Immature natural killer cell (primary cell): ENCODE results near the gene GCN1. TPM values are rescaled to one million over a fixed set of nuclear protein-coding genes. Genes with fewer than 3 reads are reported as not detected.
A peak's percentile ranks its signal among the peaks of the same experiment; 100 is the strongest.
"Not testable (repeated sequence)": the region's sequence is repeated elsewhere in the genome, so short reads cannot be mapped to it uniquely, and the experiment has no call there.

Source experiments
- DNase-seq, 3 donors: peaks; one replicate each; pipeline ENCODE4 v3.0.0; 2022; ENCODE audit warnings: mixed read lengths in 1 of 3
- H3K27ac Mint-ChIP-seq, 6 donors: one replicate each; pipeline ENCODE4 v1.8.0; 2020; ENCODE audit warnings: mixed read lengths in 6 of 6, mild to moderate bottlenecking in 5 of 6, inconsistent platforms in 4 of 6, moderate library complexity in 3 of 6
- H3K27me3 Mint-ChIP-seq, 3 donors: one replicate each; pipeline ENCODE4 v1.8.0; 2020 to 2021; ENCODE audit warnings: low read depth in 3 of 3, mild to moderate bottlenecking in 3 of 3, mixed read lengths in 3 of 3, moderate library complexity in 3 of 3, inconsistent platforms in 1 of 3
- H3K36me3 Mint-ChIP-seq, 3 donors: one replicate each; pipeline ENCODE4 v1.8.0; 2020; ENCODE audit warnings: mixed read lengths in 3 of 3, inconsistent platforms in 2 of 3, mild to moderate bottlenecking in 2 of 3
- H3K4me1 Mint-ChIP-seq, 2 donors: one replicate each; pipeline ENCODE4 v1.8.0; 2020; ENCODE audit warnings: inconsistent platforms in 2 of 2, mild to moderate bottlenecking in 2 of 2, mixed read lengths in 2 of 2, moderate library complexity in 1 of 2
- H3K4me3 Mint-ChIP-seq, 5 donors: one replicate each; pipeline ENCODE4 v1.8.0; 2020; ENCODE audit warnings: mild to moderate bottlenecking in 5 of 5, mixed read lengths in 5 of 5, inconsistent platforms in 3 of 5, moderate library complexity in 3 of 5
- H3K9me3 Mint-ChIP-seq, 6 donors: one replicate each; pipeline ENCODE4 v1.8.0; 2020; ENCODE audit warnings: mild to moderate bottlenecking in 6 of 6, mixed read lengths in 6 of 6, inconsistent platforms in 4 of 6, moderate library complexity in 3 of 6
- polyA plus RNA-seq, 3 donors: library from polyadenylated mRNA; unstranded; fragments of 300-500 nt; fragmentation: Illumina TruSeq; gene quantifications; one replicate each; pipeline ENCODE4 v1.2.3, GENCODE V29; 2021

The GCN1 gene
- polyA plus RNA-seq, 3 donors from 2014 or later = 9.7 to 26.4 (median 11.3) TPM

GRCh38 chr12:120215357-120215735 is 20.8 kb upstream of the GCN1 start:
- Mint-ChIP-seq H3K27me3 (peaks cover 5 to 12% (median 9%) of the 10 kb centered on the region in 3 donors), H3K36me3 (peaks cover 0 to 33% (median 4%) of the 10 kb centered on the region in 3 donors), H3K4me1 (no peaks in the 10 kb centered on the region), H3K9me3 (no peaks in the 10 kb centered on the region), H3K27ac (peak overlapping the region in 2 of 6 donors; percentile 28 to 39), H3K4me3 (no peak overlapping the region)
- DNase-seq = no peak

GRCh38 chr12:120214626-120215356 is 20.3 kb upstream of the GCN1 start:
- no peak for DNase-seq
- H3K4me3 Mint-ChIP-seq = no peak overlapping the region
- H3K27ac Mint-ChIP-seq = peak overlapping the region in 1 of 6 donors; percentile 32
- H3K4me1 Mint-ChIP-seq = no peaks in the 10 kb centered on the region
- no peaks in the 10 kb centered on the region for H3K9me3 Mint-ChIP-seq
- H3K36me3 Mint-ChIP-seq = peaks cover 0 to 31% (median 4%) of the 10 kb centered on the region in 3 donors
- H3K27me3 Mint-ChIP-seq = peaks cover 5 to 10% (median 8%) of the 10 kb centered on the region in 3 donors

GRCh38 chr12:120213758-120214157 is 19.2 kb upstream of the GCN1 start:
- Mint-ChIP-seq H3K9me3 (no peaks in the 10 kb centered on the region), H3K4me1 (no peaks in the 10 kb centered on the region), H3K4me3 (no peak overlapping the region), H3K27me3 (peaks cover 5 to 10% (median 9%) of the 10 kb centered on the region in 3 donors), H3K27ac (no peak overlapping the region), H3K36me3 (peaks cover 0 to 29% (median 4%) of the 10 kb centered on the region in 3 donors)
- no peak for DNase-seq

GRCh38 chr12:120213182-120213581 is 18.7 kb upstream of the GCN1 start:
- H3K4me1 Mint-ChIP-seq, H3K27ac Mint-ChIP-seq, DNase-seq, H3K9me3 Mint-ChIP-seq, H3K4me3 Mint-ChIP-seq: not testable (repeated sequence)
- Mint-ChIP-seq H3K36me3 (peaks cover 0 to 29% (median 4%) of the 10 kb centered on the region in 3 donors), H3K27me3 (peaks cover 5 to 10% (median 9%) of the 10 kb centered on the region in 3 donors)

GRCh38 chr12:120212301-120212700 is 17.8 kb upstream of the GCN1 start:
- Mint-ChIP-seq H3K4me1 (no peaks in the 10 kb centered on the region), H3K27me3 (peaks cover 5 to 10% (median 9%) of the 10 kb centered on the region in 3 donors), H3K36me3 (peaks cover 0 to 29% (median 4%) of the 10 kb centered on the region in 3 donors), H3K27ac (no peak overlapping the region), H3K9me3 (no peaks in the 10 kb centered on the region), H3K4me3 (no peak overlapping the region)
- DNase-seq = no peak

GRCh38 chr12:120211904-120212283 is 17.4 kb upstream of the GCN1 start:
- Mint-ChIP-seq H3K4me1 (no peaks in the 10 kb centered on the region), H3K9me3 (no peaks in the 10 kb centered on the region), H3K27me3 (peaks cover 5 to 10% (median 9%) of the 10 kb centered on the region in 3 donors), H3K36me3 (peaks cover 0 to 29% (median 4%) of the 10 kb centered on the region in 3 donors), H3K4me3 (no peak overlapping the region), H3K27ac (peak overlapping the region in 1 of 6 donors; percentile 64)
- no peak for DNase-seq

- Mint-ChIP-seq H3K4me3 (no peak overlapping the region), H3K27ac (peak overlapping the region in 5 of 6 donors; percentile 48 to 69 (median 49)), H3K4me1 (no peaks in the 10 kb centered on the region), H3K9me3 (no peaks in the 10 kb centered on the region), H3K27me3 (peaks cover 5 to 10% (median 9%) of the 10 kb centered on the region in 3 donors), H3K36me3 (peaks cover 0 to 29% (median 4%) of the 10 kb centered on the region in 3 donors)
- no peak for DNase-seq
Measured at GRCh38 chr12:120211243-120211903, 16.9 kb upstream of the GCN1 start.

- DNase-seq = no peak
- H3K9me3 Mint-ChIP-seq = no peaks in the 10 kb centered on the region
- H3K27me3 Mint-ChIP-seq = peaks cover 2 to 8% (median 6%) of the 10 kb centered on the region in 3 donors
- H3K4me1 Mint-ChIP-seq = no peaks in the 10 kb centered on the region
- H3K36me3 Mint-ChIP-seq = peaks cover 0 to 22% (median 4%) of the 10 kb centered on the region in 3 donors
- H3K4me3 Mint-ChIP-seq = no peak overlapping the region
- no peak overlapping the region for H3K27ac Mint-ChIP-seq
Measured at GRCh38 chr12:120209851-120210250, 15.3 kb upstream of the GCN1 start.

GRCh38 chr12:120207227-120207626 is 12.7 kb upstream of the GCN1 start:
- H3K27ac Mint-ChIP-seq = no peak overlapping the region
- H3K27me3 Mint-ChIP-seq = peaks cover 2 to 4% (median 4%) of the 10 kb centered on the region in 3 donors
- H3K4me1 Mint-ChIP-seq = peaks cover 3 to 4% of the 10 kb centered on the region in 2 donors

GRCh38 chr12:120206781-120207180 is 12.3 kb upstream of the GCN1 start:
- not testable (repeated sequence) for DNase-seq, H3K4me3 Mint-ChIP-seq, H3K27me3 Mint-ChIP-seq, H3K9me3 Mint-ChIP-seq, H3K27ac Mint-ChIP-seq, H3K4me1 Mint-ChIP-seq
- H3K36me3 Mint-ChIP-seq = peaks cover 0 to 10% (median 0%) of the 10 kb centered on the region in 3 donors

More at GRCh38 chr12:120207227-120207626, 12.7 kb upstream of the GCN1 start:
- H3K36me3 Mint-ChIP-seq = peaks cover 0 to 15% (median 0%) of the 10 kb centered on the region in 3 donors
- H3K9me3 Mint-ChIP-seq = no peaks in the 10 kb centered on the region
- DNase-seq = no peak
- no peak overlapping the region for H3K4me3 Mint-ChIP-seq

GRCh38 chr12:120206228-120206627 is 11.7 kb upstream of the GCN1 start:
- Mint-ChIP-seq H3K4me3 (no peak overlapping the region), H3K4me1 (peaks cover 6 to 11% of the 10 kb centered on the region in 2 donors), H3K27me3 (peaks cover under 1 to 5% (median 4%) of the 10 kb centered on the region in 3 donors), H3K9me3 (no peaks in the 10 kb centered on the region), H3K27ac (peak overlapping the region in 5 of 6 donors; percentile 8 to 46 (median 13)), H3K36me3 (peaks cover 0 to 5% (median 0%) of the 10 kb centered on the region in 3 donors)
- no peak for DNase-seq

- Mint-ChIP-seq H3K4me3 (no peak overlapping the region), H3K27ac (no peak overlapping the region), H3K4me1 (peaks cover 25 to 30% of the 10 kb centered on the region in 2 donors), H3K36me3 (peaks cover 0 to 2% (median 0%) of the 10 kb centered on the region in 3 donors), H3K27me3 (peaks cover 4 to 13% (median 7%) of the 10 kb centered on the region in 3 donors), H3K9me3 (no peaks in the 10 kb centered on the region)
- DNase-seq = no peak
Measured at GRCh38 chr12:120204171-120204570, 9.7 kb upstream of the GCN1 start.

- no peak for DNase-seq
- Mint-ChIP-seq H3K36me3 (peaks cover 0 to 22% (median 0%) of the 10 kb centered on the region in 3 donors), H3K27ac (peak overlapping the region; percentile 87 to 97 (median 95))
Measured at GRCh38 chr12:120200364-120200800, 5.9 kb upstream of the GCN1 start.

More at GRCh38 chr12:120200364-120200800, 5.9 kb upstream of the GCN1 start:
- H3K9me3 Mint-ChIP-seq = no peaks in the 10 kb centered on the region
- peaks cover 4 to 13% (median 7%) of the 10 kb centered on the region in 3 donors for H3K27me3 Mint-ChIP-seq
- H3K4me3 Mint-ChIP-seq = peak overlapping the region; percentile 94 to 100 (median 100)
- H3K4me1 Mint-ChIP-seq = peaks cover 31 to 37% of the 10 kb centered on the region in 2 donors
